ENCODE results near the gene LSMEM2. TPM values are rescaled to one million over a fixed set of nuclear protein-coding genes. Genes with fewer than 3 reads are reported as not detected.

The LSMEM2 gene
- total RNA-seq, 1 donor from 2014 or later: not detected

DNA sequence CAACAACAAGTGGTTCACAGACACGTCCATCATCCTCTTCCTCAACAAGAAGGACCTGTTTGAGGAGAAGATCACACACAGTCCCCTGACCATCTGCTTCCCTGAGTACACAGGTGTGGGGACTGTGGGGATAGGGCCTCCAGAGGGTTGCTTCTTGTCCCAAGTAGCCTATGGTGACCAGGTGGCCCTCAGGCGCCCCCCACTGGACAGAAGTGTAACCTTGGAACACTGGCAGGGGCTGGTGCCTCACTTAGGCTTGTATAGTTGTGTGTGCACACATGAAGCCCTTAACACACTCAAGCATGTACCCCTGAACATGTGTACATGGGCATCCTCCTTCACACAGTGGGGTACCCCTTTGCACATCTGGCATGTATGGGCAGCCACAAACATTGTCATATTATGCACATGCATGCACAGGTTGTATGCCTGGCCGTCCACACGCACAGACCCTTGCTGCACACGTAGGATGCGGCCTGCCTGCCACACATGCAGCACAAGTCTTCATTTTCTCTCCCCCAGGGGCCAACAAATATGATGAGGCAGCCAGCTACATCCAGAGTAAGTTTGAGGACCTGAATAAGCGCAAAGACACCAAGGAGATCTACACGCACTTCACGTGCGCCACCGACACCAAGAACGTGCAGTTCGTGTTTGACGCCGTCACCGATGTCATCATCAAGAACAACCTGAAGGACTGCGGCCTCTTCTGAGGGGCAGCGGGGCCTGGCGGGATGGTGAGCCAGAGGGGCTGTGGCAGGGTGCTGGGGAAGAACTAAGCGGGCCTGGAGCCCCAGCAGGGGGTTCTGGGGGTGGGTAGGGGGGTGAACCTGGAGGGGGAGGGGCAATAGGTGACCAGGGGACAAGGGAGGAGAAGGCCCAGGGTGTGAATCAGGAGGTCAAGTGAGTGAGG lies 21.7 kb upstream of the LSMEM2 start:
- TF ChIP-seq POLR2A (IDR thresholded peaks at IDR 0.05): no peak
- TF ChIP-seq, protein P1, sequence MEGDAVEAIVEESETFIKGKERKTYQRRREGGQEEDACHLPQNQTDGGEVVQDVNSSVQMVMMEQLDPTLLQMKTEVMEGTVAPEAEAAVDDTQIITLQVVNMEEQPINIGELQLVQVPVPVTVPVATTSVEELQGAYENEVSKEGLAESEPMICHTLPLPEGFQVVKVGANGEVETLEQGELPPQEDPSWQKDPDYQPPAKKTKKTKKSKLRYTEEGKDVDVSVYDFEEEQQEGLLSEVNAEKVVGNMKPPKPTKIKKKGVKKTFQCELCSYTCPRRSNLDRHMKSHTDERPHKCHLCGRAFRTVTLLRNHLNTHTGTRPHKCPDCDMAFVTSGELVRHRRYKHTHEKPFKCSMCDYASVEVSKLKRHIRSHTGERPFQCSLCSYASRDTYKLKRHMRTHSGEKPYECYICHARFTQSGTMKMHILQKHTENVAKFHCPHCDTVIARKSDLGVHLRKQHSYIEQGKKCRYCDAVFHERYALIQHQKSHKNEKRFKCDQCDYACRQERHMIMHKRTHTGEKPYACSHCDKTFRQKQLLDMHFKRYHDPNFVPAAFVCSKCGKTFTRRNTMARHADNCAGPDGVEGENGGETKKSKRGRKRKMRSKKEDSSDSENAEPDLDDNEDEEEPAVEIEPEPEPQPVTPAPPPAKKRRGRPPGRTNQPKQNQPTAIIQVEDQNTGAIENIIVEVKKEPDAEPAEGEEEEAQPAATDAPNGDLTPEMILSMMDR (IDR thresholded peaks at IDR 0.05): peak in 1 of 3 experiments; percentile 24
- intact Hi-C loops (cut with DNase I): loop anchor here (5.0 kb wide), 1 partner anchor 65 kb away; the partner anchor contains the start of gene HYAL2
- Histone ChIP-seq H3K27me3 (no peaks in the 10 kb centered on the region), H3K36me3 (peaks cover 0 to 37% of the 10 kb centered on the region in 2 donors), H3K4me3 (no peak overlapping the region), H3K9me3 (no peaks in the 10 kb centered on the region), H3K4me1 (peaks cover 63% of the 10 kb centered on the region), H3K27ac (peak overlapping the region; percentile 98)
- DNase-seq (ENCODE audit: extremely low spot score in 2 of 2): no peak

GRCh38 chr3:50258029-50258680 lies 20.7 kb upstream of the LSMEM2 start:
- peak overlapping the region; percentile 98 for H3K27ac ChIP-seq
- H3K4me1 ChIP-seq: peaks cover 58% of the 10 kb centered on the region
- no peaks in the 10 kb centered on the region for H3K27me3 ChIP-seq
- no peaks in the 10 kb centered on the region for H3K9me3 ChIP-seq
- no peak overlapping the region for H3K4me3 ChIP-seq
- intact Hi-C loops (cut with DNase I): loop anchor here (5.0 kb wide), 1 partner anchor 64 kb away; the partner anchor contains the start of gene HYAL2
- H3K36me3 ChIP-seq: peaks cover 0 to 28% of the 10 kb centered on the region in 2 donors
- DNase-seq (ENCODE audit: extremely low spot score in 2 of 2): no peak
- TF ChIP-seq POLR2AphosphoS5 (IDR thresholded peaks at IDR 0.05; ENCODE audit: insufficient read depth in 1 of 2, low read depth in 1 of 2): no peak
- TF ChIP-seq, protein P1 (IDR thresholded peaks at IDR 0.05): no peak
- no peak for TF ChIP-seq POLR2A (IDR thresholded peaks at IDR 0.05)

DNA sequence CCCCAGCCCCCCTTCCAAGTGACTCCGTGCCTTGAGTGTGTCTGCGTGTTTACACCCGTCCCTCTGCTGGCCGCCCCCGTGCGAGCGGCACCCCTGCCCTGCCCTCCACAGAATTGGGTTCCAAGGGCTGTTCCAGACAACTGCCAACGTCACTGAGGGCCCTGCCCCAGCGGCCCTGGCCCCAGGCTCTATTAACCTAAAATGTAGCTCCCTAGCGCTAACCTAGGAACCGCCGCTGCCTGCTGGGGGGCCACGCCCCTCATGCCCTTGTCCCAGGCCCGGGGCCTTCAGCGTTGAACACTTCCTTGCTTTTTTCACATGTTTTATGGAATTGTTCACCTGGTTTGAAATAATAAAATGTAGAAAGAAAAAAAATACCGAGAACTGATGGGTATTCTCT lies 19.9 kb upstream of the LSMEM2 start:
- intact Hi-C loops (cut with DNase I): loop anchor here (5.0 kb wide), 1 partner anchor 63 kb away; the partner anchor contains the start of gene HYAL2
- peaks cover 57% of the 10 kb centered on the region for H3K4me1 ChIP-seq
- TF ChIP-seq POLR2AphosphoS5 (IDR thresholded peaks at IDR 0.05; ENCODE audit: insufficient read depth in 1 of 2, low read depth in 1 of 2): no peak
- TF ChIP-seq, protein P1 (IDR thresholded peaks at IDR 0.05): no peak
- TF ChIP-seq POLR2A (IDR thresholded peaks at IDR 0.05): no peak
- H3K4me3 ChIP-seq: no peak overlapping the region
- no peaks in the 10 kb centered on the region for H3K9me3 ChIP-seq
- peak overlapping the region; percentile 98 for H3K27ac ChIP-seq
- DNase-seq (ENCODE audit: extremely low spot score in 2 of 2): no peak
- peaks cover 0 to 27% of the 10 kb centered on the region in 2 donors for H3K36me3 ChIP-seq
- no peaks in the 10 kb centered on the region for H3K27me3 ChIP-seq

- Histone ChIP-seq H3K4me3 (peak overlapping the region in 1 of 2 donors; percentile 54), H3K4me1 (peaks cover 57% of the 10 kb centered on the region), H3K27me3 (no peaks in the 10 kb centered on the region), H3K9me3 (no peaks in the 10 kb centered on the region), H3K36me3 (peaks cover 0 to 27% of the 10 kb centered on the region in 2 donors), H3K27ac (peak overlapping the region; percentile 98)
- TF ChIP-seq, protein P1 (IDR thresholded peaks at IDR 0.05): no peak
- no peak for TF ChIP-seq POLR2A (IDR thresholded peaks at IDR 0.05)
- no peak for TF ChIP-seq POLR2AphosphoS5 (IDR thresholded peaks at IDR 0.05; ENCODE audit: insufficient read depth in 1 of 2, low read depth in 1 of 2)
- intact Hi-C loops (cut with DNase I): loop anchor here (5.0 kb wide), 1 partner anchor 63 kb away; the partner anchor contains the start of gene HYAL2
- no peak for DNase-seq (ENCODE audit: extremely low spot score in 2 of 2)
Observed at GRCh38 chr3:50259432-50260026, 19.4 kb upstream of the LSMEM2 start.

Data from vagina (tissue), 2 donors.